Measurements from ENCODE around the gene B3GAT1. TPM values are rescaled to one million over a fixed set of nuclear protein-coding genes. Genes with fewer than 3 reads are reported as not detected.
A peak's percentile ranks its signal among the peaks of the same experiment; 100 is the strongest.

Gene B3GAT1
- total RNA-seq, 1 experiment from 2014 or later = 0.05 TPM

DNA sequence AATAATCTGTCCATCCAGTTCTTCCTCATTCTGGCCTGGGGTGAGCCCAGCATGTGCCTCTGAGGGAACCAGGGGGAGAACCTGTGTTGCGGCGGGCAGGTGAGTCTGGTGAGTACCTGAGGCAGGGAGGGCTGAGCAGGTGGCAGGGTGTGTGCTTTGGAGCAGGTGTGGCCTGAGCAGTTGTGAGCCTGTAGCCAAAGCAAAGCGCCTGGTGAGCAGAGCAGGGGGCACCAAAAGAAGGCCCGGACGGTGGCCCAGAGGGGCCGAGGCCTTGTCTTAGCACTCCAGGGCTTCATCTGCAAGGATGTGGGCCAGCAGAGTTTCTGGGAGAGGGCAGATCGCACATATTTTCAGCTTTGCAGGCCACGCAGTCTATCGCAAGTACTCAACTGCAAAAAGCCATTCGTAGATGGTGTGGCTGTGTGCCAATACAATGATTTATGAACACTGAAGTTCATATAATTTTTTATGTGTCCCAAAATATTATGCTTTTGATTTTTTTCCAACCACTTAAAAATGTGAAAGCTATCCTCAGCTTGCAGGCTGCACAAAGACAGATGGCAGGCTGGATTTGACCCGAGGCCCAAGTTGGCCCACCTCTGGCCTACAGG is 71.6 kb downstream of the B3GAT1 start:
- DNase-seq (ENCODE audit: extremely low read depth, low read depth) = no peak

DNA sequence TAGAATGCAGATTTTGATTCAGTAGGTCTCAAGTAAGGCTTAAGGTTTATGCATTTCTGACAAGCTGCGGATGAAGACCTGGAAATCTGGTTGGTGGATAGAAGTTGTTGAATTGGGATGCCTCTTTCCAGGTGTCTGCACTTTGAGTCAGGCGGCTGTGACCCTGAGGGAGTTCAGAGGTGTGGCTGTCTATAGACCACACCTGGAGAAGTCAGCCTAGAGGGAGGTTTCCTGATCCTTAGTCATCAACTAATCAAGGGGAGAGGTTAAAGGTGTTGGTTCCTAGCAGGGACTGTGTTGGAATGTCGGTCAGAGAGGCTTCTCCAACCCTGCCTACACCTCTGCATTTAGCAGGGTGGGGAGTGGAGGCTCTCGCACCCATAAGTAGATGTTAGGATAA is 72.3 kb downstream of the B3GAT1 start:
- DNase-seq (ENCODE audit: extremely low read depth, low read depth) = no peak

DNA sequence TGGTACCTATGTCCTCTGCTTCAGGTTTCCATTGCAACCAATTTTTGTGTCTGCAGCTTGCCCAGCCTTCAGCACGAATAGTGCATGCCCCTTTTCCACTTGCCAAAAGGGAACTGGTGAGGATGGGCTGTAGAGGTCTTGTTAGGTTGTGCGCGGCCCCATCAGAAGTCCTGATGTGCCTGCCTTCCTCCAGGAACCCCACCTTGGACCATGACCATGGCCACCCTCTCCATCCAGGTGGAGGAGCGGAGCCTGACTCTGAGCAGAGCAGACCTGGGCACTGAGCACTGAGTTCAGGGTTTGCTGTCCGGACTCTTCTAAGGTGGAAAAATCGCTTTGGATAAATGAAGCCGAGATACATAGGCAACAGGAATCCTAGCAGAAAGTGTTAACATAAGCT is 73.4 kb downstream of the B3GAT1 start:
- no peak for DNase-seq (ENCODE audit: extremely low read depth, low read depth)

GRCh38 chr11:134338068-134338467 is 74.0 kb downstream of the B3GAT1 start:
- DNase-seq (ENCODE audit: extremely low read depth, low read depth) = no peak

DNA sequence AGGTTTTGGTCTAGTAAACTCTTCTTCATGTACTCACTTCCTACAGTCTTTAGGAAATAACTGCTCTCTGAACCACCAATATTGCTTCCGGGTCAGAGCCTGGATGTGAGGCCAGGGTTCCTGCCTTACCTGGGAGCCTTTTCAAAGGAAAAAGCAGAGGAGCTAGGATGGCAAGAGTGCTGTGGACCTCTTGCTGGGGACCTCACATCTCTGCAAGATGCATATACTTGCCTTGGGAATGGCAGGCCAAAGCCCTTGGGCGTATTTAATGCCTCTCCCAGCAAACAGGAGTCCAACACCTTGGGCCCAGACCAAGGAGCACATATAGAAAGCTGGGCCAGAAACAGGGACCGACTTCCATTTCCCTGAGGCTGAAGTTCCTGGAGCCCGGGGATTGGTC is 75.0 kb downstream of the B3GAT1 start:
- DNase-seq (ENCODE audit: extremely low read depth, low read depth) = no peak

GRCh38 chr11:134334796-134335571 is 77.1 kb downstream of the B3GAT1 start:
- no peak for DNase-seq (ENCODE audit: extremely low read depth, low read depth)

- no peak for DNase-seq (ENCODE audit: extremely low read depth, low read depth)
Measured at GRCh38 chr11:134333946-134334345, 78.1 kb downstream of the B3GAT1 start.

DNA sequence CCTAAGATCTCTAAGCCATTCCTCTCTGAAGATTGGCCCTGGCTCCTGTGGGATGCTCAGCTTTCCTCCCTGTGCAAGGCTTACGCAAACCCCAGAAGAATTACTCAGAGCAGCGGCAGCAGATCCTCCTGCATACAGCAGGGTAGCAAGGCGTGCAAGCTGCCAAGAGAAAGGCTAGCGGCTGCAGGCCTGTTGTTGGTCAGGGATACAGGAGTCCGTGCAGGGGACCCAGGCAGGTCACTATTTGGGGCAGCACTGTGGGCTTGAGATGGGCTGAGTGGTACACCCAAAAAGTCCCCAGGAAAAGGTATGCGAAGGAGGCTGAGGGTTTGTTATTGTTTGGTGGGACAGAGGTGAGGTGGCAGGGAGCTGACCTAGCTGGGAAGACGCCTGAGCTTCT is 78.7 kb downstream of the B3GAT1 start:
- DNase-seq (ENCODE audit: extremely low read depth, low read depth) = no peak

GRCh38 chr11:134332782-134333181 is 79.3 kb downstream of the B3GAT1 start:
- no peak for DNase-seq (ENCODE audit: extremely low read depth, low read depth)

- peak; percentile 3 for DNase-seq (ENCODE audit: extremely low read depth, low read depth)
Measured at GRCh38 chr11:134332189-134332631, 79.8 kb downstream of the B3GAT1 start.

- peak; percentile 53 for DNase-seq (ENCODE audit: extremely low read depth, low read depth)
Measured at GRCh38 chr11:134331354-134332188, 80.5 kb downstream of the B3GAT1 start, which contains the start of gene GLB1L2. Gene GLB1L2, plus strand, starts transcription at chr11:134331988. Its CDS starts 74 bp downstream, at chr11:134332062.

DNA sequence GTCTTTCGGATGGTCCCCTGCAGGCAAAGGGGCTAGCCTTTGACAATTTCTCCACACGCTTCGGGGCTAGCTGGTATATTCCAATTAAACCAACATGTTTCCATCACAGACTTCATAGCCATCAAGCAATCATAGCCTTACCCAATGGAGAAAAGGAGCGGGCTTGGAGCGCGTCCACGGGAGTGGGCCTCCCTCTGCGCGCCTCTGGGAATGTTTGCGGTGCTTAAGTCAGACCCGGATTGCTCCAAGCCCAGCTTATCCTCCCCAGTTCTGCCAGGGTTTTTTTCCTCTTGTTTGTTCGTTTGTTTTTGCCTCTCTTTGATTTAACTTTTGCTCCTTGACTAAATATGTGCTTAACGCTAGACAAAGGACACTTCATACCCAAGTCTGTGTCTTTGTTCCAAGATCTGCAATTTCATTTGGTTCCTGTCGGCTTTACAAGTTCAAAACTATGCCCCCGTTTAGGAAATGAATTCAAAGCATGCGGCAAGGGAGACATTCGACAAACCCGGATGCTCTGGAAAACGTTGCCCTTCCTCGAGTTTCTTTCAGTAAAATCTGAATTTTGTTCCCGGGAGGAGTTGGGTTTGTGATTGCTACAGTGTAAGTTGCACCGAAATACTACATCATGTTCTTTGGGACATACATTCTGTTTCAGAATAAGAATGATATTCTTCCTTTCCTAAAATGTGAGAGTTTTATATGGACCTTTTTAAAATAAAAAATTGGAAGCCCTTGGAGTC is 81.3 kb downstream of the B3GAT1 start:
- no peak for DNase-seq (ENCODE audit: extremely low read depth, low read depth)

Other genes with a start within 250 kb of the B3GAT1 start
- 23.3 and 27.0 TPM in 2 replicates for gene NCAPD3, start 188.3 kb downstream of the B3GAT1 start, total RNA-seq (2014; rRNA removed; shearing (Covaris generic))
- 17.7 and 19.2 TPM in 2 replicates for gene VPS26B, start 187.6 kb downstream of the B3GAT1 start, total RNA-seq (2014; rRNA removed; shearing (Covaris generic))
- 23.9 and 29.1 TPM in 2 replicates for gene THYN1, start 158.9 kb downstream of the B3GAT1 start, total RNA-seq (2014; rRNA removed; shearing (Covaris generic))
- 8.7 and 13.3 TPM in 2 replicates for gene ACAD8, start 158.7 kb downstream of the B3GAT1 start, total RNA-seq (2014; rRNA removed; shearing (Covaris generic))
- 0.54 and 0.61 TPM in 2 replicates for gene GLB1L3, start 135.9 kb downstream of the B3GAT1 start, total RNA-seq (2014; rRNA removed; shearing (Covaris generic))
- gene GLB1L2, start 80.3 kb downstream of the B3GAT1 start, total RNA-seq (2014; rRNA removed; shearing (Covaris generic)) = 8.9 and 9.3 TPM in 2 replicates